CD4-positive, alpha-beta T cell (primary cell): ENCODE data around the gene TMEM141. TPM values are rescaled to one million over a fixed set of nuclear protein-coding genes. Genes with fewer than 3 reads are reported as not detected.
"Not testable (repeated sequence)": the region's sequence is repeated elsewhere in the genome, so short reads cannot be mapped to it uniquely, and the experiment has no call there.

Source experiments
- ATAC-seq: fragments of 200-7000 bp; cut with Tn5 transposase; one replicate; pipeline ENCODE4 v1.10.0; 2022; ENCODE audit warnings: mild to moderate bottlenecking; ENCODE audit not compliant: poor library complexity
- CTCF ChIA-PET: fragments of 350-600 bp; sonication (Branson Sonifier 250); formaldehyde crosslinking; loops from one replicate; lab custom pipeline; 2021; ENCODE audit warnings: antibody characterized with exemption, inconsistent platforms; lab: Charles Lee
- POLR2A ChIA-PET: fragments of 350-600 bp; sonication (Branson Sonifier 250); formaldehyde crosslinking; loops from one replicate; lab custom pipeline; 2021; ENCODE audit warnings: antibody characterized with exemption, inconsistent platforms; lab: Charles Lee
- DNase-seq, 14 experiments: peaks; one replicate each; pipeline ENCODE4 v3.0.0-alpha.2; 2013 to 2020; ENCODE audit warnings: mixed read lengths in 2 of 14
- H3K27ac ChIP-seq, 2 donors: one replicate each; pipeline versions ENCODE4 v1.5.1 to v1.7.0; 2013; ENCODE audit warnings: low read length in 2 of 2, low read depth in 1 of 2, mild to moderate bottlenecking in 1 of 2
- H3K27me3 ChIP-seq, 2 experiments: 1 replicate in 1 of 2; 2 replicates in 1 of 2; pipeline versions ENCODE4 v1.6.1 to v1.7.0; 2013; ENCODE audit warnings: low read length in 2 of 2, control low read depth in 1 of 2, mild to moderate bottlenecking in 1 of 2, moderate library complexity in 1 of 2; ENCODE audit not compliant: insufficient read depth in 2 of 2, control insufficient read depth in 1 of 2
- H3K36me3 ChIP-seq: one replicate; pipeline ENCODE4 v1.6.1; 2013; ENCODE audit warnings: low read length, control low read depth; ENCODE audit not compliant: insufficient read depth
- H3K4me1 ChIP-seq: one replicate; pipeline ENCODE4 v1.6.1; 2013; ENCODE audit warnings: low read length, control low read depth; ENCODE audit not compliant: insufficient read depth
- H3K4me3 ChIP-seq: one replicate; pipeline ENCODE4 v1.5.1; 2013; ENCODE audit warnings: mild to moderate bottlenecking, low read length, moderate library complexity
- H3K9me3 ChIP-seq, 2 experiments: 1 replicate in 1 of 2; 2 replicates in 1 of 2; pipeline versions ENCODE4 v1.6.1 to v1.7.0; 2013; ENCODE audit warnings: low read length in 2 of 2, mild to moderate bottlenecking in 2 of 2, control low read depth in 1 of 2, moderate library complexity in 1 of 2; ENCODE audit not compliant: control insufficient read depth in 1 of 2, insufficient read depth in 1 of 2
- H3K27ac Mint-ChIP-seq: one replicate; pipeline ENCODE4 v1.8.0; 2020; ENCODE audit warnings: mixed read lengths
- H3K27me3 Mint-ChIP-seq: one replicate; pipeline ENCODE4 v1.8.0; 2021; ENCODE audit warnings: mixed read lengths
- H3K36me3 Mint-ChIP-seq: one replicate; pipeline ENCODE4 v1.8.0; 2021; ENCODE audit warnings: low read depth, mixed read lengths
- H3K4me1 Mint-ChIP-seq: one replicate; pipeline ENCODE4 v1.8.0; 2021; ENCODE audit warnings: low read depth, mixed read lengths
- H3K4me3 Mint-ChIP-seq: one replicate; pipeline ENCODE4 v1.8.0; 2020; ENCODE audit warnings: mild to moderate bottlenecking, mixed read lengths
- H3K9me3 Mint-ChIP-seq: one replicate; pipeline ENCODE4 v1.8.0; 2020; ENCODE audit warnings: mixed read lengths
- intact Hi-C, 2 experiments: fragments of 100-400 bp; cut with DNase I in 1 of 2; cut with micrococcal nuclease in 1 of 2; formaldehyde crosslinking; loops; one replicate each; pipeline versions ENCODE4 v1.15.1 to v1.9.0; 2023 to 2025; cut with DNase I, micrococcal nuclease
- total RNA-seq, 174 experiments: library from RNA in 2 of 174; stranded (reverse) in 2 of 174; gene quantifications; one replicate each; pipeline ENCODE4 v1.2.3 and lab custom pipeline; 2021 to 2026
- TF ChIP-seq, protein P1 (sequence below): fragments of 200-600 bp; IDR thresholded peaks from one replicate; pipeline ENCODE4 v1.8.0; 2022; ENCODE audit warnings: antibody characterized with exemption, mild to moderate bottlenecking

Gene TMEM141
- total RNA-seq, 2 experiments from 2014 or later, result 14.6 to 17.1 TPM

- no peak overlapping the region for H3K27ac ChIP-seq
- DNase-seq, result no peak
- intact Hi-C loops, result no loop called here
Observed at GRCh38 chr9:136754626-136755301, 36.4 kb upstream of the TMEM141 start.

GRCh38 chr9:136755302-136756133 lies 35.6 kb upstream of the TMEM141 start:
- H3K27me3 ChIP-seq, ATAC-seq, H3K4me1 Mint-ChIP-seq, H3K4me3 ChIP-seq, DNase-seq, H3K4me1 ChIP-seq, H3K36me3 Mint-ChIP-seq, H3K36me3 ChIP-seq, H3K27ac ChIP-seq, H3K4me3 Mint-ChIP-seq, POLR2A ChIA-PET, intact Hi-C loops, CTCF ChIA-PET, H3K27ac Mint-ChIP-seq: not testable (repeated sequence)
- H3K9me3 ChIP-seq, result peaks cover 16 to 54% of the 10 kb centered on the region in 2 experiments
- peaks cover 12% of the 10 kb centered on the region for H3K9me3 Mint-ChIP-seq
- peaks cover 24% of the 10 kb centered on the region for H3K27me3 Mint-ChIP-seq

More at GRCh38 chr9:136754626-136755301, 36.4 kb upstream of the TMEM141 start:
- TF ChIP-seq, protein P1, sequence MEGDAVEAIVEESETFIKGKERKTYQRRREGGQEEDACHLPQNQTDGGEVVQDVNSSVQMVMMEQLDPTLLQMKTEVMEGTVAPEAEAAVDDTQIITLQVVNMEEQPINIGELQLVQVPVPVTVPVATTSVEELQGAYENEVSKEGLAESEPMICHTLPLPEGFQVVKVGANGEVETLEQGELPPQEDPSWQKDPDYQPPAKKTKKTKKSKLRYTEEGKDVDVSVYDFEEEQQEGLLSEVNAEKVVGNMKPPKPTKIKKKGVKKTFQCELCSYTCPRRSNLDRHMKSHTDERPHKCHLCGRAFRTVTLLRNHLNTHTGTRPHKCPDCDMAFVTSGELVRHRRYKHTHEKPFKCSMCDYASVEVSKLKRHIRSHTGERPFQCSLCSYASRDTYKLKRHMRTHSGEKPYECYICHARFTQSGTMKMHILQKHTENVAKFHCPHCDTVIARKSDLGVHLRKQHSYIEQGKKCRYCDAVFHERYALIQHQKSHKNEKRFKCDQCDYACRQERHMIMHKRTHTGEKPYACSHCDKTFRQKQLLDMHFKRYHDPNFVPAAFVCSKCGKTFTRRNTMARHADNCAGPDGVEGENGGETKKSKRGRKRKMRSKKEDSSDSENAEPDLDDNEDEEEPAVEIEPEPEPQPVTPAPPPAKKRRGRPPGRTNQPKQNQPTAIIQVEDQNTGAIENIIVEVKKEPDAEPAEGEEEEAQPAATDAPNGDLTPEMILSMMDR, result no peak
- no peak for ATAC-seq
- peaks cover 19% of the 10 kb centered on the region for H3K27me3 Mint-ChIP-seq
- H3K27ac Mint-ChIP-seq, result no peak overlapping the region
- Histone ChIP-seq H3K4me3 (no peak overlapping the region), H3K9me3 (peaks cover 16 to 54% of the 10 kb centered on the region in 2 experiments), H3K27me3 (peaks cover 0 to 3% of the 10 kb centered on the region in 2 experiments), H3K4me1 (no peaks in the 10 kb centered on the region), H3K36me3 (no peaks in the 10 kb centered on the region)
- no peaks in the 10 kb centered on the region for H3K36me3 Mint-ChIP-seq
- H3K4me1 Mint-ChIP-seq, result no peaks in the 10 kb centered on the region
- CTCF ChIA-PET, result no interaction called here
- H3K9me3 Mint-ChIP-seq, result peaks cover 12% of the 10 kb centered on the region
- POLR2A ChIA-PET, result no interaction called here
- no peak overlapping the region for H3K4me3 Mint-ChIP-seq

- POLR2A ChIA-PET, result no interaction called here
- Mint-ChIP-seq H3K27me3 (peaks cover 29% of the 10 kb centered on the region), H3K27ac (no peak overlapping the region), H3K4me3 (no peak overlapping the region), H3K36me3 (no peaks in the 10 kb centered on the region), H3K4me1 (no peaks in the 10 kb centered on the region), H3K9me3 (peaks cover 12% of the 10 kb centered on the region)
- ATAC-seq (no peak), DNase-seq (no peak)
- Histone ChIP-seq H3K9me3 (peaks cover 16 to 54% of the 10 kb centered on the region in 2 experiments), H3K27me3 (peaks cover 0 to 3% of the 10 kb centered on the region in 2 experiments), H3K36me3 (no peaks in the 10 kb centered on the region), H3K4me1 (no peaks in the 10 kb centered on the region), H3K4me3 (no peak overlapping the region), H3K27ac (no peak overlapping the region)
- intact Hi-C loops, result no loop called here
- CTCF ChIA-PET, result no interaction called here
- TF ChIP-seq, protein P1, result no peak
Observed at GRCh38 chr9:136756134-136756438, 35.1 kb upstream of the TMEM141 start.
